ENCODE data around the gene ITGAV. TPM values are rescaled to one million over a fixed set of nuclear protein-coding genes. Genes with fewer than 3 reads are reported as not detected.

Gene ITGAV
- total RNA-seq, 2 donors from 2014 or later: 104 to 118 TPM

GRCh38 chr2:186570604-186571003, 19.3 kb upstream of the ITGAV start:
- no peak for DNase-seq (ENCODE audit: low spot score)
- intact Hi-C loops (cut with DNase I): no loop called here

GRCh38 chr2:186572705-186573104, 17.2 kb upstream of the ITGAV start:
- intact Hi-C loops (cut with DNase I): no loop called here
- DNase-seq (ENCODE audit: low spot score): no peak

GRCh38 chr2:186573531-186573930, 16.3 kb upstream of the ITGAV start:
- DNase-seq (ENCODE audit: low spot score): no peak
- intact Hi-C loops (cut with DNase I): no loop called here

- DNase-seq (ENCODE audit: low spot score): no peak
These were observed 14.6 kb upstream of the ITGAV start for GRCh38 chr2:186575302-186575701.

GRCh38 chr2:186575856-186576255, 14.0 kb upstream of the ITGAV start:
- intact Hi-C loops (cut with DNase I): no loop called here
- no peak for DNase-seq (ENCODE audit: low spot score)

More at GRCh38 chr2:186575302-186575701, 14.6 kb upstream of the ITGAV start:
- intact Hi-C loops (cut with DNase I): no loop called here

GRCh38 chr2:186576614-186577013, 13.2 kb upstream of the ITGAV start:
- DNase-seq (ENCODE audit: low spot score): no peak
- intact Hi-C loops (cut with DNase I): no loop called here

GRCh38 chr2:186582698-186583097, 7.2 kb upstream of the ITGAV start:
- no peak for DNase-seq (ENCODE audit: low spot score)
- intact Hi-C loops (cut with DNase I): no loop called here

- intact Hi-C loops (cut with DNase I): no loop called here
- no peak for DNase-seq (ENCODE audit: low spot score)
These were observed 5.8 kb upstream of the ITGAV start for GRCh38 chr2:186584053-186584452.

GRCh38 chr2:186588421-186588820, 1.4 kb upstream of the ITGAV start:
- intact Hi-C loops (cut with DNase I): no loop called here
- no peak for DNase-seq (ENCODE audit: low spot score)

GRCh38 chr2:186588940-186589611, 780 bp upstream of the ITGAV start:
- intact Hi-C loops (cut with DNase I): no loop called here

GRCh38 chr2:186590350-186590758, 498 bp downstream of the ITGAV start:
- intact Hi-C loops (cut with DNase I): no loop called here
- peak; percentile 85 for DNase-seq (ENCODE audit: low spot score)

More at GRCh38 chr2:186588940-186589611, 780 bp upstream of the ITGAV start:
- DNase-seq (ENCODE audit: low spot score): no peak

- intact Hi-C loops (cut with DNase I): no loop called here
These were observed 1.1 kb downstream of the ITGAV start for GRCh38 chr2:186590759-186591505.

GRCh38 chr2:186591506-186591890, 1.6 kb downstream of the ITGAV start:
- intact Hi-C loops (cut with DNase I): no loop called here
- DNase-seq (ENCODE audit: low spot score): no peak

More at GRCh38 chr2:186590759-186591505, 1.1 kb downstream of the ITGAV start:
- no peak for DNase-seq (ENCODE audit: low spot score)

- intact Hi-C loops (cut with DNase I): no loop called here
- DNase-seq (ENCODE audit: low spot score): no peak
These were observed 2.5 kb downstream of the ITGAV start for GRCh38 chr2:186592137-186592875.

GRCh38 chr2:186593523-186593922, 3.7 kb downstream of the ITGAV start:
- DNase-seq (ENCODE audit: low spot score): no peak
- intact Hi-C loops (cut with DNase I): no loop called here

- intact Hi-C loops (cut with DNase I): no loop called here
- DNase-seq (ENCODE audit: low spot score): no peak
These were observed 4.3 kb downstream of the ITGAV start for GRCh38 chr2:186594001-186594722.

GRCh38 chr2:186595219-186595618, 5.4 kb downstream of the ITGAV start:
- DNase-seq (ENCODE audit: low spot score): no peak
- intact Hi-C loops (cut with DNase I): no loop called here

GRCh38 chr2:186599186-186599778, 9.4 kb downstream of the ITGAV start:
- intact Hi-C loops (cut with DNase I): no loop called here

GRCh38 chr2:186603286-186603685, 13.4 kb downstream of the ITGAV start:
- intact Hi-C loops (cut with DNase I): no loop called here
- DNase-seq (ENCODE audit: low spot score): no peak

More at GRCh38 chr2:186599186-186599778, 9.4 kb downstream of the ITGAV start:
- DNase-seq (ENCODE audit: low spot score): no peak
